GM12875 (cell line): ENCODE measurements around the gene PAK2.

ENCODE experiments used
- H3K4me3 ChIP-seq: one replicate; pipeline ENCODE4 v1.5.1; 2011; ENCODE audit warnings: low read depth, low read length, control low read depth
- TF ChIP-seq, protein P1 (sequence below): IDR thresholded peaks from 2 replicates; pipeline ENCODE4 v1.5.1; 2011; ENCODE audit warnings: low read depth, mild to moderate bottlenecking, control low read depth, inconsistent platforms, low read length, moderate library complexity, borderline replicate concordance; ENCODE audit not compliant: insufficient read depth

Gene PAK2

DNA sequence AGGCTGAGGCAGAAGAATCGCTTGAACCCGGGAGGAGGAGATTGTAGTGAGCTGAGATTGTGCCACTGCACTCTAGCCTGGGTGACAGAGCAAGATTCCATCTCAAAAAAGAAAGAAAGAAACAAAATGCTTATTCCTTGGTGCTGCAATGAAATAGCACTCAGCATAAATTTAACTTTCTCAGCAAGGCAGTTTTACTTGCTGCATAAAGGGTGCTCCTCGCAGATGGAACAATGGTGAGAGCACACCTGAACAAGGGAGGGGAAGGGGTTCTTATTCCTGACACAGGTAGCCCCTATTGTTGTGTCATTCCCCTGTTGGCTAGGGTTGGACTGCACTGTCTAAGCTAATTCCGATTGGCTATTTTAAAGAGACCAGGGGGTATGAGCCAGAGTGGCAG, 17.1 kb downstream of the PAK2 start:
- no peak overlapping the region for H3K4me3 ChIP-seq
- TF ChIP-seq, protein P1, sequence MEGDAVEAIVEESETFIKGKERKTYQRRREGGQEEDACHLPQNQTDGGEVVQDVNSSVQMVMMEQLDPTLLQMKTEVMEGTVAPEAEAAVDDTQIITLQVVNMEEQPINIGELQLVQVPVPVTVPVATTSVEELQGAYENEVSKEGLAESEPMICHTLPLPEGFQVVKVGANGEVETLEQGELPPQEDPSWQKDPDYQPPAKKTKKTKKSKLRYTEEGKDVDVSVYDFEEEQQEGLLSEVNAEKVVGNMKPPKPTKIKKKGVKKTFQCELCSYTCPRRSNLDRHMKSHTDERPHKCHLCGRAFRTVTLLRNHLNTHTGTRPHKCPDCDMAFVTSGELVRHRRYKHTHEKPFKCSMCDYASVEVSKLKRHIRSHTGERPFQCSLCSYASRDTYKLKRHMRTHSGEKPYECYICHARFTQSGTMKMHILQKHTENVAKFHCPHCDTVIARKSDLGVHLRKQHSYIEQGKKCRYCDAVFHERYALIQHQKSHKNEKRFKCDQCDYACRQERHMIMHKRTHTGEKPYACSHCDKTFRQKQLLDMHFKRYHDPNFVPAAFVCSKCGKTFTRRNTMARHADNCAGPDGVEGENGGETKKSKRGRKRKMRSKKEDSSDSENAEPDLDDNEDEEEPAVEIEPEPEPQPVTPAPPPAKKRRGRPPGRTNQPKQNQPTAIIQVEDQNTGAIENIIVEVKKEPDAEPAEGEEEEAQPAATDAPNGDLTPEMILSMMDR, result no peak

DNA sequence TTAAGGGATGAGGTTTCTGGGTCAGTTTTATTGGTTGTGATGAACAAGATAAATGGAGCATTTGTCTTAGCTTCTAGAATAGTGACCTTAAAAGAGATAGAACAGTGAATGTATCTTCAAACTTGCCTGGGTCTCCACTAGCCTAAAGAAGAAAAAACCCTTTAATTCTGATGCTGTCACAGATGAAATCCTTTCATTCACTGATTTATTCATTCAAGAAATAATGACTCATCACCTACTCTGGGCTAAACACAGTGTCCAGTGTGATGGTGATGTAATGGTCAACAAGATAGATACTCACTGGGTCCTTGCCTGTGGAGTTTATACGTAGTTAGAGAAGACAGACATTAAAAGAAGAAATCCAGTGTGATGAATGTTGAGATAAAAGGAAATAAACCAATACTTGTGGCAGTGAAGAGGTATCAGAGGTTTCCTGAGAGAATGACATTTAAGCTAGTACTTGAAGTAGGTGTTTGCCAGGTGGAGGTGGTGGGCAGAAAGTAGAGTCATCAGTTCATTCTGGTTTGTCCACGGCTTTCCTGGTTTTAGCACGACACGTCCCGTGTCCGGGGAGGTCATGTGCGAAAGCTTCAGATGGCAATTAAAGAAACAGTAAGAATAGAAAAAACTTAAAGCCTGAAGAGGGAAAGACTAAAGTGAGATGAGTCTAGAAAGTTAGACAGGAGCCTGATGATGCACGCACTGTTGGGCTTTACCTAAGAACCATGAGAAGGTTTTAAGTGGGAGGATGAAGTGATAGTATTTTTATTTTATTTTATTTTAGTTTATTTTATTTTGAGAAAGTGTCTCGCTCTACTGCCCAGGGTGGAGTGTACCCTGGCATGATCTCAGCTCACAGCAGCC, 18.5 kb downstream of the PAK2 start:
- TF ChIP-seq, protein P1, result no peak
- no peak overlapping the region for H3K4me3 ChIP-seq

DNA sequence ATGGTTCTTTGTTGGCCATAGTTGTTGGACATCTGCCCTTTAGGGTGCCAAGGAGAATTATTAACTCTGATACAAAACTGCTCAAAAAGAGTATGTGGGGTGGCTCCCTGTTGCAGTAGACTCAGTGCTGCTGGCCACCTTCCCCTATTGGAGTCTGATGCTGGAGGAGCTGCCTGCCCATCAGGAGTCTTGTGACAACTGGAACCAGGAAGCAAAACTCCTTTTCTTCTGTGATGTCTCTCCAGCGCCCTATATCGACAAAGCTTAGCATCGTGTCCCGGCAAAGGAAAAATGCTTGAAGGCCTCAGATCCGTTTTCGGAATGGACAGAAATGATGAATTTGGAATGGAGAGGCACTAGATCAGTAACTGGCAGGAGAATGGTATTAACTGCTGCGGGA, 23.5 kb downstream of the PAK2 start:
- H3K4me3 ChIP-seq, result no peak overlapping the region
- TF ChIP-seq, protein P1, result no peak

DNA sequence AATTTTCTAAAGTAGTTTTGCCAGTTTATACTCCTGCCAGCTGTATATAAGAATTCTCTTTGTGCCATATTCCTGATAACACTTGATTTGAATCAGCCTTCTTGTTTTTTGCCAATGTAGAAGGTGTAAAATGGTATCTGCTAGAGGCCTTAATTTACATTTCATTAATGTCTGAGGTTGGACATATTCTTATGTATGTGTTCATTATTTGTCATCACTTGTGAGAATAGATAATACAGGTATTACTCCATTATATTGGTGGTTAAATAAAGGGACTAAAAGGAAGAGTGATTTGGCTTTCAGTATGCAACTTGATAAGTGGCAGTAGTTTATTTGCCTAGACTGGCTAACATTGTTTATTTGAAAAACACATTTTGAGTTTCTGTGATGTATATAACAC, 25.8 kb downstream of the PAK2 start:
- TF ChIP-seq, protein P1, result no peak
- no peak overlapping the region for H3K4me3 ChIP-seq

DNA sequence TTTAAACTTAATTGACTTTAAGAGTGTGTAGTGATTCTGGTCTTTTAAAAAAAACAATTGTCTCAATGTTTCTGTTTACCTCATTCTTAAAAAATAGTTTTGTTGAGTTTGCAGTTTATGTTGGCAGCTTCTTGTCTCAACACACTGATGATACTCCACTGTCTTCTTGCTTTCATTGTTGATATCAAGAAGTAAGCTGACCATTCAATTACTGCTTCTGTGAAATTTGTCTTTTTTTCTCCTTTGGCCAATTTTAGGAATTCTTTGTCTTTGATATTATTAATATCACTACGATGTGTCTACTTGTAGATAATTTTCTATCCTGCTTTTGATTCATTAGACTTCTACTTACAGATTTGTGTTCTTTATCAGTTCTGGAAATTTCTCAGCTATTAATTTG, 31.4 kb downstream of the PAK2 start:
- TF ChIP-seq, protein P1, result no peak
- no peak overlapping the region for H3K4me3 ChIP-seq

DNA sequence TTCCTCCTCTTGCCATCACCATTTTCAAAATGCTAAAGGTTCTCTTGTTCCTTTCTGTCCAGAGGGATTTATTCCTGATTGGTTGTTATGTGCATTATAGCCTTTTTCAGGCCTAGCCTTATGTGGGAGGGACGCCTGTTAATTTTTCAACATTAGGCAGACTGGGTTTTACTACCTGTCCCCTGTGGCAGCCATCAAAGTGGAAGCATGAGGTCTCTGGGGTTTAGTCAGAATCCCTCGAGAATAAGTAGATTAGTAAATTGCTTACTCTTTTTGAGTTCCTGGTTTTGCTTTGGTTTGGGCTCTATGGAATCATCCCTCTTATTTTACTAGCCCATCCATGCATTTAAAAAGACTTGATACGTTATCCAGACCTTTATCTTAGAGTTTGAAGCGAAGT, 32.4 kb downstream of the PAK2 start:
- no peak overlapping the region for H3K4me3 ChIP-seq
- TF ChIP-seq, protein P1, result no peak

DNA sequence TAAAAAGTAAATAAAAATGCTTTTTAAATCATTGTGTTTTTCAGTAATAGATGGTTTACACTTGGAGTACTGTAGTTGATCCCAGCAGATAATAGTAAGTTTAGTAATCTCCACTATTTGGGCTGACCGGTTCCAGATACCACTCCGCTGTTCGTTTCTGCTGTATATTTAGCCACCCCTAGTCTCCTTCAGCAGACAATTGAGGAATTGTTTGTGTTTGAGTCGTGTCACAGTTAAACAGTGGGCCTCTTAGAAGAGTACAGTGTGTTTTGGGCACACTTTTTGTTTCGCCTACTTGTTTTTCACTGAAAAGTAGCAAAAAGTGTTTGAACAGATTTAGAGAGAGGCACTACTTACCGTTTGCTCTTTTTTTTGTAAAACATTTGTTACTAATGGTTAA, 33.2 kb downstream of the PAK2 start:
- TF ChIP-seq, protein P1, result no peak
- no peak overlapping the region for H3K4me3 ChIP-seq
